Tibial artery (tissue), 4 donors: ENCODE measurements around the gene DHX35.

Experiments
- DNase-seq, 2 donors: peaks; one replicate each; pipeline ENCODE4 v3.0.0-alpha.2; 2019
- H3K27ac ChIP-seq, 2 donors: fragments of 200-600 bp; sonication (generic) in 1 of 2; 1 replicate in 1 of 2; 2 replicates in 1 of 2; pipeline ENCODE4 v1.5.1; 2018 to 2019; ENCODE audit warnings: mild to moderate bottlenecking in 1 of 2
- H3K27me3 ChIP-seq, 2 donors: fragments of 200-600 bp; sonication (generic) in 1 of 2; one replicate each; pipeline versions ENCODE4 v1.5.1 to v1.6.0; 2016 to 2019
- H3K36me3 ChIP-seq, 3 donors: fragments of 200-600 bp; sonication (generic) in 2 of 3; one replicate each; pipeline ENCODE4 v1.5.1; 2016 to 2019; ENCODE audit warnings: mild to moderate bottlenecking in 2 of 3
- H3K4me1 ChIP-seq, 4 donors: fragments of 200-600 bp; sonication (generic) in 2 of 4; 1 replicate in 3 of 4; 2 replicates in 1 of 4; pipeline ENCODE4 v1.5.1; 2016 to 2019
- H3K4me3 ChIP-seq, 2 donors: fragments of 200-600 bp; sonication (generic) in 1 of 2; 1 replicate in 1 of 2; 2 replicates in 1 of 2; pipeline ENCODE4 v1.5.1; 2018 to 2019; ENCODE audit warnings: mild to moderate bottlenecking in 2 of 2
- H3K9me3 ChIP-seq, 3 donors: fragments of 200-600 bp; sonication (generic) in 1 of 3; one replicate each; pipeline ENCODE4 v1.5.1; 2016 to 2019
- CTCF ChIP-seq, 2 experiments: fragments of 200-600 bp in 1 of 2; fragments of 450-650 bp in 1 of 2; IDR thresholded peaks; one replicate each; pipeline ENCODE4 v1.5.1; 2017 to 2019; ENCODE audit warnings: antibody characterized with exemption in 2 of 2, mild to moderate bottlenecking in 1 of 2, moderate library complexity in 1 of 2
- intact Hi-C: fragments of 100-400 bp; cut with DNase I; formaldehyde crosslinking; loops from one replicate; pipeline ENCODE4 v1.15.0; 2023; ENCODE audit warnings: low total_unique reads

Gene DHX35

GRCh38 chr20:38961530-38962043 is 557 bp upstream of the DHX35 start:
- no peak for DNase-seq
- H3K9me3 ChIP-seq: no peaks in the 10 kb centered on the region

GRCh38 chr20:38962928-38963401 is 821 bp downstream of the DHX35 start:
- H3K27me3 ChIP-seq: no peaks in the 10 kb centered on the region
- peaks cover 0 to 16% (median 9%) of the 10 kb centered on the region in 4 donors for H3K4me1 ChIP-seq
- H3K36me3 ChIP-seq: no peaks in the 10 kb centered on the region
- H3K9me3 ChIP-seq: no peaks in the 10 kb centered on the region
- intact Hi-C loops: loop anchor here (5.0 kb wide), 1 partner anchor 36 kb away; the partner anchor contains the start of gene FAM83D
- H3K4me3 ChIP-seq: peak overlapping the region; percentile 76 to 91
- no peak for TF ChIP-seq CTCF (IDR thresholded peaks at IDR 0.05)
- no peak for DNase-seq
- peak overlapping the region; percentile 79 to 91 for H3K27ac ChIP-seq

More at GRCh38 chr20:38961530-38962043, 557 bp upstream of the DHX35 start:
- Histone ChIP-seq H3K36me3 (no peaks in the 10 kb centered on the region), H3K4me1 (peaks cover 0 to 16% (median 9%) of the 10 kb centered on the region in 4 donors), H3K4me3 (peak overlapping the region; percentile 76 to 91), H3K27me3 (no peaks in the 10 kb centered on the region), H3K27ac (peak overlapping the region; percentile 79 to 91)
- peak in 1 of 2 experiments; percentile 13 for TF ChIP-seq CTCF (IDR thresholded peaks at IDR 0.05)
- intact Hi-C loops: loop anchor here (5.0 kb wide), 1 partner anchor 34 kb away; the partner anchor contains the start of gene FAM83D

GRCh38 chr20:38963745-38964144 is 1.6 kb downstream of the DHX35 start:
- intact Hi-C loops: loop anchor here (2.0 to 5.0 kb wide), 2 partner anchors 36 to 75 kb away; partner anchors contain the start of gene FAM83D
- H3K4me1 ChIP-seq: peaks cover 0 to 16% (median 9%) of the 10 kb centered on the region in 4 donors
- H3K27ac ChIP-seq: no peak overlapping the region
- no peak for DNase-seq
- H3K4me3 ChIP-seq: no peak overlapping the region
- H3K36me3 ChIP-seq: peaks cover 0 to 2% (median 0%) of the 10 kb centered on the region in 3 donors
- no peaks in the 10 kb centered on the region for H3K9me3 ChIP-seq
- no peak for TF ChIP-seq CTCF (IDR thresholded peaks at IDR 0.05)
- no peaks in the 10 kb centered on the region for H3K27me3 ChIP-seq

- peaks cover 0 to 15% (median 9%) of the 10 kb centered on the region in 3 donors for H3K36me3 ChIP-seq
- DNase-seq: no peak
- H3K27me3 ChIP-seq: no peaks in the 10 kb centered on the region
- peaks cover 0 to 16% (median 9%) of the 10 kb centered on the region in 4 donors for H3K4me1 ChIP-seq
- intact Hi-C loops: loop anchor here (2.0 kb wide), 1 partner anchor 74 kb away; no protein-coding TSS in a partner anchor
- H3K4me3 ChIP-seq: no peak overlapping the region
- H3K9me3 ChIP-seq: no peaks in the 10 kb centered on the region
- H3K27ac ChIP-seq: no peak overlapping the region
- TF ChIP-seq CTCF (IDR thresholded peaks at IDR 0.05): no peak
Measured at GRCh38 chr20:38965264-38965663, 3.1 kb downstream of the DHX35 start.

GRCh38 chr20:38968090-38968489 is 5.9 kb downstream of the DHX35 start:
- no peak for TF ChIP-seq CTCF (IDR thresholded peaks at IDR 0.05)
- no peak for DNase-seq
- no peak overlapping the region for H3K27ac ChIP-seq
- intact Hi-C loops: no loop called here
- peaks cover 5 to 32% (median 24%) of the 10 kb centered on the region in 3 donors for H3K36me3 ChIP-seq
- no peak overlapping the region for H3K4me3 ChIP-seq
- H3K27me3 ChIP-seq: no peaks in the 10 kb centered on the region
- H3K9me3 ChIP-seq: no peaks in the 10 kb centered on the region
- H3K4me1 ChIP-seq: peaks cover 0 to 6% (median 3%) of the 10 kb centered on the region in 4 donors
